ENCODE results near the gene SOCS3. TPM values are rescaled to one million over a fixed set of nuclear protein-coding genes. Genes with fewer than 3 reads are reported as not detected.

The SOCS3 gene
- polyA plus RNA-seq (2011; rRNA removed) (13.3 and 14.7 TPM in 2 replicates), polyA plus RNA-seq (2017; fragmentation: RNase III; extraction: RNeasy Plus Mini Kit Qiagen cat#74134 plus additional on column Dnase treatment) (10.9 to 13.5 TPM (median 11.5 TPM) in 3 replicates), polyA minus RNA-seq (2011; rRNA and poly(A)+ RNA removed) (19.8 and 19.9 TPM in 2 replicates)
- polyA plus RNA-seq (2012; cell fraction: cytosol; rRNA removed), result 16.7 and 27.8 TPM in 2 replicates
- polyA plus RNA-seq (2012; cell fraction: nucleus; rRNA removed), result 32.8 and 41.8 TPM in 2 replicates

- Histone ChIP-seq H3K9me3 (no peaks in the 10 kb centered on the region), H3K4me2 (peak within 1 kb of the TSS; percentile 100), H3K27ac (peak within 1 kb of the TSS; percentile 93 to 96), H3K4me1 (peaks cover 41% of the 10 kb centered on the region), H3K4me3 (peak within 1 kb of the TSS; percentile 86)
- POLR2A ChIA-PET, result interaction anchor here (0.6 to 3.3 kb wide), 15 partner anchors 12 to 349 kb away, joined by 3 to 28 read pairs (median 5); no protein-coding TSS in a partner anchor
- DNase-seq (ENCODE audit: low read depth in 1 of 2, low spot score in 1 of 2) (peak; percentile 98), FAIRE-seq (no peak), ATAC-seq (peak; percentile 62 to 71)
- CTCF ChIA-PET, result interaction anchor here (0.6 to 15.5 kb wide), 23 partner anchors 9 to 348 kb away, joined by 3 to 388 read pairs (median 14); partner anchors contain the start of gene PGS1
- 3% methylated on average over 22 of the region's 59 CpGs for WGBS (ENCODE audit: missing lambda C conversion rate)
- no peak for TF ChIP-seq ZSCAN20 (CRISPR knock-in tag; IDR thresholded peaks at IDR 0.05)
- no peak for TF ChIP-seq USF2 (IDR thresholded peaks at IDR 0.05)
- no peak for TF ChIP-seq FOSB (CRISPR knock-in tag; IDR thresholded peaks at IDR 0.05)
- no peak for TF ChIP-seq ZNF302 (CRISPR knock-in tag; IDR thresholded peaks at IDR 0.05)
- peak in 1 of 2 experiments; percentile 41; a peak in 2 of 5 replicates for TF ChIP-seq RAD21 (conservative IDR thresholded peaks at IDR 0.05 in 1 of 2, IDR thresholded peaks at IDR 0.05 in 1 of 2)
- TF ChIP-seq RCOR1 (IDR thresholded peaks at IDR 0.05; ENCODE audit: low read depth, low read length), result no peak
- TF ChIP-seq JUNB (IDR thresholded peaks at IDR 0.05), result no peak
- TF ChIP-seq ELK1 (IDR thresholded peaks at IDR 0.05; ENCODE audit: low read depth, low read length), result no peak
- TF ChIP-seq HMGXB4 (CRISPR knock-in tag; IDR thresholded peaks at IDR 0.05; ENCODE audit: borderline replicate concordance), result no peak
- peak; percentile 44; the same call in 1 of the 2 replicates for TF ChIP-seq MAX (IDR thresholded peaks at IDR 0.05)
- TF ChIP-seq SREBF2 (IDR thresholded peaks at IDR 0.05), result no peak
- 0 out of 2 replicates have a peak, but pooled peaks have one; percentile 13 for TF ChIP-seq GATA3 (IDR thresholded peaks at IDR 0.05; ENCODE audit: borderline replicate concordance)
- TF ChIP-seq HOXB13 (CRISPR knock-in tag; IDR thresholded peaks at IDR 0.05; ENCODE audit: low read depth), result no peak
- 0 out of 2 replicates have a peak, but pooled peaks have one; percentile 40 for TF ChIP-seq TP53 (CRISPR knock-in tag; IDR thresholded peaks at IDR 0.05)
- no peak for TF ChIP-seq NFE2L2 (conservative IDR thresholded peaks at IDR 0.05; ENCODE audit: low read length)
- no peak for TF ChIP-seq RARB (CRISPR knock-in tag; IDR thresholded peaks at IDR 0.05)
- TF ChIP-seq PHF8 (IDR thresholded peaks at IDR 0.05; ENCODE audit: borderline replicate concordance, low read depth), result no peak
- no peak for TF ChIP-seq HDAC2 (IDR thresholded peaks at IDR 0.05)
- TF ChIP-seq CTCF (IDR thresholded peaks at IDR 0.05), result no peak
- TF ChIP-seq RFX5 (IDR thresholded peaks at IDR 0.05), result no peak
- no peak for TF ChIP-seq BHLHE40 (IDR thresholded peaks at IDR 0.05; ENCODE audit: low read depth, low read length)
- TF ChIP-seq ZFP36 (IDR thresholded peaks at IDR 0.05; ENCODE audit: borderline replicate concordance, partially characterized antibody), result no peak
- no peak for TF ChIP-seq CBX2 (IDR thresholded peaks at IDR 0.05; ENCODE audit: borderline replicate concordance, low read depth)
- TF ChIP-seq BCL3 (IDR thresholded peaks at IDR 0.05), result peak; percentile 98
- peak; percentile 47; the same call in 1 of the 2 replicates for TF ChIP-seq E2F6 (IDR thresholded peaks at IDR 0.05; ENCODE audit: borderline replicate concordance, low read depth)
- peak; percentile 66 for TF ChIP-seq MYC (IDR thresholded peaks at IDR 0.05; ENCODE audit: borderline replicate concordance, low read length)
- no peak for TF ChIP-seq KDM5A (IDR thresholded peaks at IDR 0.05)
- no peak for TF ChIP-seq NR3C1 (IDR thresholded peaks at IDR 0.05)
Measured at GRCh38 chr17:78359997-78360370, at the start of gene SOCS3. Gene SOCS3 (minus strand): TSS chr17:78360077. CDS start chr17:78359095, 982 bp downstream.

Measured in A549 (cell line).